Psoas muscle (tissue), 8 donors: Measurements from ENCODE around the gene AHNAK2. TPM values are rescaled to one million over a fixed set of nuclear protein-coding genes. Genes with fewer than 3 reads are reported as not detected.

ENCODE experiments used
- ATAC-seq, 4 donors: fragments of 200-7000 bp; cut with Tn5 transposase; one replicate each; pipeline ENCODE4 v1.9.1; 2020; ENCODE audit warnings: moderate library complexity in 3 of 4, mild to moderate bottlenecking in 2 of 4
- DNase-seq, 2 donors: peaks; one replicate each; pipeline ENCODE4 v3.0.0-alpha.2; 2020
- H3K27ac ChIP-seq: fragments of 200-600 bp; one replicate; pipeline ENCODE4 v1.8.0; 2022
- H3K27me3 ChIP-seq, 3 donors: fragments of 200-600 bp in 1 of 3; one replicate each; pipeline versions ENCODE4 v1.6.1 to v1.8.0; 2013 to 2022; ENCODE audit warnings: low read length in 2 of 3, mild to moderate bottlenecking in 2 of 3, moderate library complexity in 1 of 3; ENCODE audit not compliant: insufficient read depth in 3 of 3
- H3K36me3 ChIP-seq, 2 donors: fragments of 200-600 bp in 1 of 2; one replicate each; pipeline versions ENCODE4 v1.6.1 to v1.8.0; 2013 to 2022; ENCODE audit warnings: low read depth in 1 of 2, mild to moderate bottlenecking in 1 of 2, moderate library complexity in 1 of 2; ENCODE audit not compliant: insufficient read depth in 1 of 2
- H3K4me1 ChIP-seq: fragments of 200-600 bp; one replicate; pipeline ENCODE4 v1.8.0; 2022
- H3K4me3 ChIP-seq: fragments of 200-600 bp; one replicate; pipeline ENCODE4 v1.8.0; 2022; ENCODE audit warnings: mild to moderate bottlenecking
- H3K9me3 ChIP-seq: fragments of 200-600 bp; one replicate; pipeline ENCODE4 v1.8.0; 2022
- WGBS, 3 donors: extraction: QIAGEN DNeasy Blood & Tissue Kit; methylation state at CpG; one replicate each; pipeline versions ENCODE4 v1.1.6 to v1.1.7; 2013; 5-methylcytosine and 5-hydroxymethylcytosine counted together
- intact Hi-C, 2 donors: fragments of 100-400 bp; cut with DNase I; formaldehyde crosslinking; loops; one replicate each; pipeline versions ENCODE4 v1.11.0 to v1.14.2; 2022
- polyA plus RNA-seq, 3 donors: library from polyadenylated mRNA; stranded (reverse); fragments of 200-250 nt; gene quantifications; one replicate each; pipeline ENCODE4 v1.2.3, GENCODE V29; 2013
- total RNA-seq, 4 donors: library from RNA; stranded (reverse); fragmentation: NEBNext Ultra II Directional in 2 of 4; extraction: Animal tissue kit (Norgen Biotek cat#: 25700) in 2 of 4; gene quantifications; one replicate each; pipeline versions ENCODE4 v1.2.1 to v1.2.4, GENCODE V29; 2021 to 2023
- TF ChIP-seq, protein P1 (sequence below): fragments of 200-600 bp; IDR thresholded peaks from one replicate; pipeline ENCODE4 v1.8.0; 2022; ENCODE audit warnings: antibody characterized with exemption
- donor health status: healthy with polysubstance abuse.
- donor health status: DM: no; HTN: no; CAD: no; lungs with moderate emphysema.
- donor health status: Bipolar disorder and iron deficiency.
- donor health status: healthy.
- donor health status: DM: yes; HTN: yes; CAD: no.
- donor health status: DM: no; HTN: no; CAD: no.
- donor health status: DM: no; HTN: no; CAD: no.
- donor health status: DM: yes; HTN: yes; CAD: no.

The AHNAK2 gene
- total and polyA plus RNA-seq, 7 donors: 0.69 to 4.7 (median 2.0) TPM

DNA sequence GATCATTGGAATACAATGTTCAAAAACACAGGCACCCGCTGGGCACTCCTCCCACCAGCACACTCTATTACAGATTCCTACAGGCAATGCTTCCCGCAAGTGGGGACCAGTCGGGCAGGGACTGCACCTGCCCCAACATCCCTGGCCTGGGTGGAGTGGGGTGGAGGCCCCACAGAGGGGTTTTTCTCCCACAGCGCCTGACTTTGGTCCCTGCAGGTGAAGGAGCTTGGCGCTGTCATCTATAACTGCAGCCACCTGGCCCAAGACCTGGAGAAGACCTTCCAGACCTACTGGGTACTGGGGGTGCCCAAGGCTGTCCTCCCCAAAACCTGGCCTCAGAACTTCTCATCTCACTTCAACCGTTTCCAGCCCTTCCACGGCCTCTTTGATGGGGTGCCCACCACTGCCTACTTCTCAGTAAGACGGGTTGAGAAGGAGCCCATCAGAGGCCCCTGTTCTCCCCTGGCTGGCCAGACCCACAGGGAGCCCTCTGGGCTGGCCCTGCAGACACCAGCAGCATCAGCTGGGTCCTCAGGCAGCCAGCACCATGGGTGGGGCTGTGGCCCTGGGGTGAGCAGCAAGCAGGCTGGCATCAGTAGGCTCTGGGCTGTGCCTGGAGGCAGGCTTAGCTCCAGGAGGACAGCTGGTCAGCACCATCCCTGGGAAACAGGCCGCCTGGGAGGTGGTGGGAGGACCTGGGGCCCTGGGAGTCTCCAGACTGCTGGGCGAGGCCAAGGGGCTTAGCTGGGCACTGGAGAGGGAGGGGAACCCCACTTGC lies 47.5 kb downstream of the AHNAK2 start:
- Histone ChIP-seq H3K9me3 (no peaks in the 10 kb centered on the region), H3K4me3 (no peak overlapping the region), H3K27ac (no peak overlapping the region), H3K27me3 (peaks cover 0 to 52% (median 9%) of the 10 kb centered on the region in 3 donors), H3K4me1 (no peaks in the 10 kb centered on the region), H3K36me3 (no peaks in the 10 kb centered on the region)
- intact Hi-C loops: no loop called here
- DNase-seq (no peak), ATAC-seq (no peak)
- WGBS, 3 donors: 66 to 74% (median 68%) methylated on average over 10 of the region's 10 CpGs
- TF ChIP-seq, protein P1, sequence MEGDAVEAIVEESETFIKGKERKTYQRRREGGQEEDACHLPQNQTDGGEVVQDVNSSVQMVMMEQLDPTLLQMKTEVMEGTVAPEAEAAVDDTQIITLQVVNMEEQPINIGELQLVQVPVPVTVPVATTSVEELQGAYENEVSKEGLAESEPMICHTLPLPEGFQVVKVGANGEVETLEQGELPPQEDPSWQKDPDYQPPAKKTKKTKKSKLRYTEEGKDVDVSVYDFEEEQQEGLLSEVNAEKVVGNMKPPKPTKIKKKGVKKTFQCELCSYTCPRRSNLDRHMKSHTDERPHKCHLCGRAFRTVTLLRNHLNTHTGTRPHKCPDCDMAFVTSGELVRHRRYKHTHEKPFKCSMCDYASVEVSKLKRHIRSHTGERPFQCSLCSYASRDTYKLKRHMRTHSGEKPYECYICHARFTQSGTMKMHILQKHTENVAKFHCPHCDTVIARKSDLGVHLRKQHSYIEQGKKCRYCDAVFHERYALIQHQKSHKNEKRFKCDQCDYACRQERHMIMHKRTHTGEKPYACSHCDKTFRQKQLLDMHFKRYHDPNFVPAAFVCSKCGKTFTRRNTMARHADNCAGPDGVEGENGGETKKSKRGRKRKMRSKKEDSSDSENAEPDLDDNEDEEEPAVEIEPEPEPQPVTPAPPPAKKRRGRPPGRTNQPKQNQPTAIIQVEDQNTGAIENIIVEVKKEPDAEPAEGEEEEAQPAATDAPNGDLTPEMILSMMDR: no peak

DNA sequence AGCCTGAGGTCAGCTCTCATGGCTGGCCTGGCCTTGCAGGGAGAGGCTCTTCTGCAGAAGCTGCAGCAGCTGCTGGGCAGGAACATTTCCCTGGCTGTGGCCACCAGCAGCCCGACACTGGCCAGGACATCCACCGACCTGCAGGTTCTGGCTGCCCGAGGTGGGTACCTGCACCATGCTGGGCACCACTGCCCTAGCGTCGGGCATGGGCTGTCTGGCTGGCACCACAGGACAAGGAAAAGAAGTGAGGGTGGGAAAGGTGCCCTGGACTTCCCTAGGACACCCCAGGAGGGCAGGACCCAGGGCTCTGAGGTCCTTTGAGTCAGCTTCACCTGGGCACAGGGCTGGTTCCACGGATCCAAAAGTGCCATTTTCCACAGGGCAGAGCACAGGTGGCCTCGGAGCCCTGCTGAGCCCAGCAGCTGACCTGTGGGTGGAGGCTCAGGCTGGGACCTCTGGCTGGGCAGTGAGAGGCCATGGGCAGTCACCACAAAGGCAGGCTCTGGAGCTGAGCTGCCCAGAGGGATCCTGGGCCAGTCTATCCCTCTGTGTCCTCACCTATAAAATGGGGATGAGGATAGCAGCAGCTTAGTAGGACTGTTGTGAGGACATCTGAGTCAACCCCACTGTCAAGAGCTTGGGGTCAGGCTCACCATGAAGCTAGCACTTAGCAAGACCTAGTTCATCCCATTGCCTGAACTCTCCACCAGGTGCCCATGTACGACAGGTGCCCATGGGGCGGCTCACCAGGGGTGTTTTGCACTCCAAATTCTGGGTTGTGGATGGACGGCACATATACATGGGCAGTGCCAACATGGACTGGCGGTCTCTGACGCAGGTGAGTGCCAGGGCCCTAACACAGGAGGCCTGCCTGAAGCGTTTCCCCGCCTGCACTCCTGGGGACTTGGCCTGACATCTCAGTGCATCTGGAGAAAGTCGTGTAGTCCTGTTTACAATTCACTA lies 48.6 kb downstream of the AHNAK2 start:
- DNase-seq: no peak
- intact Hi-C loops: no loop called here

DNA sequence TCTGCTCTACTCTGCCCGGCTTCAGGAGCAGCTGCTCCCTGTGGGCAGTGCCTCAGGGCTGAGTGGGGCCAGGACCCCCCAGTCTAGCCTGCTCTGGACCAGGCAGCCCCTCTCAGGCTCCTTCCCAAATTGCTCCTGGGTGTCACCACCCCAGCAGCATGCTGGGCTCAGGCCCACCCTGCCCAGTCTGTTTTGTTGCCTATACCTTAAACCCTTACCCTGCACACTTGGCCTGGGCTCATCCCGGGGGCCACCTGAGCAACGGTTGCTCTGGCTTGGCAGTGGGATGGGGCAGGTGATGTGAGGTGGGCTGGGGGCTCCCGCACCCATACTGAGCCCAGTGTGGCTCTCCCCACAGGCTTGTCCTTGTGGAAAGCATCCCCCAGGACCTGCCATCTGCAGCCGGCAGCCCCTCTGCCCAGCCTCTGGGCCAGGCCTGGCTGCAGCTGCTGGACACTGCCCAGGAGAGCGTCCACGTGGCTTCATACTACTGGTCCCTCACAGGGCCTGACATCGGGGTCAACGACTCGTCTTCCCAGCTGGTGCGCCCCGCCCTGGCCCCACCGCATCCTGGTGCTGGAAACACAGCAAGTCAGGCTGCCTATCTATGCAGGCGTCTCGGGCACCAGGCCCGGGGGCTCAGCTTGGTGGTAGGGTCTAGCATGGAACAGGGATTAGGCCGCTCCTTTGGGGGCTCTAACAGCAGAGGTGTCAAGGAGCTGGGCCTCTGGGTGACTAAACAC lies 49.6 kb downstream of the AHNAK2 start:
- TF ChIP-seq, protein P1: no peak
- Histone ChIP-seq H3K36me3 (no peaks in the 10 kb centered on the region), H3K27me3 (peaks cover 0 to 36% (median 12%) of the 10 kb centered on the region in 3 donors), H3K9me3 (no peaks in the 10 kb centered on the region), H3K27ac (no peak overlapping the region), H3K4me1 (no peaks in the 10 kb centered on the region), H3K4me3 (no peak overlapping the region)
- DNase-seq (no peak), ATAC-seq (no peak)
- intact Hi-C loops: no loop called here
- 61 to 70% (median 67%) methylated on average over 17 of the region's 17 CpGs for WGBS, 3 donors

More for the DNA sequence above, 48.6 kb downstream of the AHNAK2 start:
- Histone ChIP-seq H3K9me3 (no peaks in the 10 kb centered on the region), H3K4me3 (no peak overlapping the region), H3K27me3 (peaks cover 0 to 42% (median 9%) of the 10 kb centered on the region in 3 donors), H3K36me3 (no peaks in the 10 kb centered on the region), H3K4me1 (no peaks in the 10 kb centered on the region), H3K27ac (no peak overlapping the region)
- TF ChIP-seq, protein P1: no peak
- WGBS, 3 donors: 83 to 86% (median 85%) methylated on average over 15 of the region's 15 CpGs
- ATAC-seq: no peak

DNA sequence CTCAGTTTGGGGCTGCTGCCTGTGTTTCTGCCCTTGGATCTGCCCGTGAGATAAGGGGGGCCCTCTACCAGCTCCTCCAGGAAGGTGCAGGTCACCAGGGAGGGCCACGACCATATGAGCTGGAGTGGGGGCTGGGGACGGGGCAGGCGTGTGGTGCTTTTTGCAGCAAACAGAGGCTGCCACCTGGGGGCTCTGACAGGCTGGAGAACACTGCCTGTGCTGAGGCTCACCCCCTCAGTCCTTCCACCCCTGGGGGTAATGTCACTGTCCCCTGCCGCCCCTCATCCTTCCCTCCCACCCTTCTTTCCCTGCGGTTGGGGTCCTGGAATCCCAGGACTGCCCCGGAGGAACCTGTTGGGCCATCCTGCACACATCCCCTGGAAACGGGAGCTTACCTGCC lies 50.3 kb downstream of the AHNAK2 start:
- peaks cover 0 to 31% (median 11%) of the 10 kb centered on the region in 3 donors for H3K27me3 ChIP-seq
- TF ChIP-seq, protein P1: no peak
- no peak for DNase-seq
- H3K4me1 ChIP-seq: no peaks in the 10 kb centered on the region
- no peak overlapping the region for H3K27ac ChIP-seq
- 74 to 80% (median 78%) methylated on average over 7 to 8 of the region's 8 CpGs for WGBS, 3 donors
- H3K4me3 ChIP-seq: no peak overlapping the region
- ATAC-seq: no peak
- intact Hi-C loops: no loop called here
- no peaks in the 10 kb centered on the region for H3K9me3 ChIP-seq
- H3K36me3 ChIP-seq: no peaks in the 10 kb centered on the region
